WTC11 (cell line): ENCODE measurements around the gene OSM. TPM values are rescaled to one million over a fixed set of nuclear protein-coding genes. Genes with fewer than 3 reads are reported as not detected.

Experiments
- ATAC-seq: fragments of 200-7000 bp; cut with Tn5 transposase; 2 replicates; pipeline ENCODE4 v1.10.0; 2021; ENCODE audit warnings: mild to moderate bottlenecking, moderate library complexity
- CTCF ChIA-PET: fragments of 300-600 bp; sonication (Branson Sonifier 250); formaldehyde crosslinking; loops from one replicate; lab custom pipeline; 2021; ENCODE audit warnings: antibody characterized with exemption; lab: Charles Lee
- POLR2A ChIA-PET: fragments of 350-600 bp; sonication (Branson Sonifier 250); formaldehyde crosslinking; loops from one replicate; lab custom pipeline; 2021; ENCODE audit warnings: antibody characterized with exemption; lab: Charles Lee
- DNase-seq: peaks from one replicate; pipeline ENCODE4 v3.0.0; 2021; ENCODE audit warnings: low spot score
- H3K27ac Mint-ChIP-seq: 2 replicates; pipeline ENCODE4 v1.8.0; 2021; ENCODE audit warnings: mixed read lengths
- H3K27me3 Mint-ChIP-seq: 2 replicates; pipeline ENCODE4 v1.8.0; 2021; ENCODE audit warnings: low read depth, mild to moderate bottlenecking, moderate library complexity, mixed read lengths
- H3K36me3 Mint-ChIP-seq: 2 replicates; pipeline ENCODE4 v1.8.0; 2021; ENCODE audit warnings: mixed read lengths
- H3K4me1 Mint-ChIP-seq: 2 replicates; pipeline ENCODE4 v1.8.0; 2022; ENCODE audit warnings: mixed read lengths
- H3K4me3 Mint-ChIP-seq: 2 replicates; pipeline ENCODE4 v1.8.0; 2021; ENCODE audit warnings: mild to moderate bottlenecking, moderate library complexity, mixed read lengths
- H3K9me3 Mint-ChIP-seq: 2 replicates; pipeline ENCODE4 v1.8.0; 2021; ENCODE audit warnings: mixed read lengths
- CBFB ChIP-seq: sonication (generic); formaldehyde crosslinking; IDR thresholded peaks from 2 replicates; pipeline ENCODE4 v1.8.1; 2022; ENCODE audit warnings: mild to moderate bottlenecking, low read depth, missing genetic modification reagents
- EMX1 ChIP-seq: fragments of 250-450 bp; sonication (Bioruptor Pico); IDR thresholded peaks from 2 replicates; pipeline ENCODE4 v1.8.0; 2021; ENCODE audit warnings: mild to moderate bottlenecking
- ESRRA ChIP-seq: sonication (generic); formaldehyde crosslinking; IDR thresholded peaks from 2 replicates; pipeline ENCODE4 v1.8.1; 2022; ENCODE audit warnings: mild to moderate bottlenecking, missing genetic modification reagents, borderline replicate concordance
- FOXJ3 ChIP-seq: sonication (generic); formaldehyde crosslinking; IDR thresholded peaks from 2 replicates; pipeline ENCODE4 v1.9.0; 2021; ENCODE audit warnings: missing genetic modification reagents, mild to moderate bottlenecking, borderline replicate concordance
- NFYB ChIP-seq: sonication (generic); formaldehyde crosslinking; conservative IDR thresholded peaks from 2 replicates; pipeline ENCODE4 v1.8.0; 2022; ENCODE audit warnings: low read depth, missing genetic modification reagents
- NR1H2 ChIP-seq: sonication (generic); formaldehyde crosslinking; IDR thresholded peaks from 2 replicates; pipeline ENCODE4 v1.9.0; 2021; ENCODE audit warnings: mild to moderate bottlenecking, moderate library complexity, missing genetic modification reagents
- RELA ChIP-seq: sonication (generic); formaldehyde crosslinking; IDR thresholded peaks from 2 replicates; pipeline ENCODE4 v1.8.1; 2022; ENCODE audit warnings: missing genetic modification reagents, mild to moderate bottlenecking, borderline replicate concordance
- RORB ChIP-seq: fragments of 250-450 bp; sonication (Bioruptor Pico); IDR thresholded peaks from 2 replicates; pipeline ENCODE4 v1.9.0; 2021; ENCODE audit warnings: mild to moderate bottlenecking
- SMAD3 ChIP-seq: sonication (generic); formaldehyde crosslinking; IDR thresholded peaks from 2 replicates; pipeline ENCODE4 v1.8.0; 2022; ENCODE audit warnings: missing genetic modification reagents, mild to moderate bottlenecking, borderline replicate concordance
- TCF7 ChIP-seq: sonication (generic); formaldehyde crosslinking; IDR thresholded peaks from 2 replicates; pipeline ENCODE4 v1.8.0; 2022; ENCODE audit warnings: mild to moderate bottlenecking, low read depth, missing genetic modification reagents, moderate library complexity
- ZNF138 ChIP-seq: sonication (generic); formaldehyde crosslinking; conservative IDR thresholded peaks from 2 replicates; pipeline ENCODE4 v1.8.1; 2022; ENCODE audit warnings: mild to moderate bottlenecking, moderate library complexity, missing genetic modification reagents
- ZNF317 ChIP-seq: sonication (generic); formaldehyde crosslinking; IDR thresholded peaks from 2 replicates; pipeline ENCODE4 v1.8.1; 2023; ENCODE audit warnings: low read depth, mild to moderate bottlenecking, moderate library complexity, missing genetic modification reagents, borderline replicate concordance
- ZNF423 ChIP-seq: fragments of 250-450 bp; sonication (Bioruptor Pico); IDR thresholded peaks from 2 replicates; pipeline ENCODE4 v2.1.2; 2022; ENCODE audit warnings: mild to moderate bottlenecking, moderate library complexity
- total RNA-seq: library from RNA; stranded (reverse); gene quantifications from 3 replicates; pipeline ENCODE4 v1.2.3, GENCODE V29; 2021
- TF ChIP-seq, protein P1 (sequence below): sonication (generic); formaldehyde crosslinking; IDR thresholded peaks from 2 replicates; pipeline ENCODE4 v1.8.0; 2023; ENCODE audit warnings: missing genetic modification reagents, mild to moderate bottlenecking, borderline replicate concordance
- TF ChIP-seq, protein P2 (sequence below): fragments of 250-450 bp; sonication (Bioruptor Pico); IDR thresholded peaks from 2 replicates; pipeline ENCODE4 v1.8.0; 2021; ENCODE audit warnings: mild to moderate bottlenecking
- TF ChIP-seq, protein P3 (sequence below): sonication (generic); formaldehyde crosslinking; IDR thresholded peaks from 2 replicates; pipeline ENCODE4 v1.8.1; 2022; ENCODE audit warnings: missing genetic modification reagents, borderline replicate concordance
- TF ChIP-seq, protein P4 (sequence below): sonication (generic); formaldehyde crosslinking; IDR thresholded peaks from 2 replicates; pipeline ENCODE4 v1.8.1; 2023; ENCODE audit warnings: mild to moderate bottlenecking, missing genetic modification reagents, moderate library complexity

The OSM gene
- total RNA-seq, 1 experiment from 2014 or later: not detected

DNA sequence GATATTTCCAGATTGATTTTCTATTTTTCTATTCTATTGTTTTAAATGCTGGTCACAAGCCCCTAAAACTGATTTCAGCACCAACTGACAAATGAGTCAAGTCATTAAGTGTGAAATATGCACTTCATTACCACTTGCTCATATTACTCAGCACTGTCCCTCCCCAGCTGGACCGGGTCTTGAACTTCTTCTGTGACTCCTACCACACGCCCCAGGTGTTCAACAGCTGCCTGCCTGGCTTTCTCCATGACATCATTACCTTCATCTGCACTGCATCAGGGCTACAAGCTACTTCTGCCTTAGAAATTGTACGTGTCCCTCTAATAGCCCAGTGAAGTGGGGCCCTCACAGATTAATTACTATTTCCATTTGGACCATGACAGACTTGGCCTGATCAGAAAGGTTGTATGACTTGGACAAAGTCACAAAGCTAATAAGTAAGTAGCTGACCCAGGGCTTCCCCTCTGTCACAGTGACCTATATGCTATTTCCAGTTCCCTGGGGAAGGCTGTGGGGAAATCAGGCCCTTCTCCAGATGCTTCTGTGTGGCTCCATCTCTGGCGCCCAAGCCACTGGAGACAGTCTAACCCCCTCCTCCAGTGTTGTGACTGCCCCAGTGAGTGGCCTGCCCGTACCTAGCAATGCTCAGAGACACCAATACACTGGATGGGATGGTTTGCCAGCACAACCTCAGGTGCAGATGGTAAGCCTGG, 42.0 kb upstream of the OSM start (continued):
- no peak for TF ChIP-seq NFYB
- TF ChIP-seq EMX1 (CRISPR knock-in tag): no peak
- no peak for TF ChIP-seq NR1H2 (CRISPR knock-in tag)
- TF ChIP-seq ESRRA (CRISPR knock-in tag): no peak
- TF ChIP-seq ZNF423 (CRISPR knock-in tag): no peak
- TF ChIP-seq, protein P1, sequence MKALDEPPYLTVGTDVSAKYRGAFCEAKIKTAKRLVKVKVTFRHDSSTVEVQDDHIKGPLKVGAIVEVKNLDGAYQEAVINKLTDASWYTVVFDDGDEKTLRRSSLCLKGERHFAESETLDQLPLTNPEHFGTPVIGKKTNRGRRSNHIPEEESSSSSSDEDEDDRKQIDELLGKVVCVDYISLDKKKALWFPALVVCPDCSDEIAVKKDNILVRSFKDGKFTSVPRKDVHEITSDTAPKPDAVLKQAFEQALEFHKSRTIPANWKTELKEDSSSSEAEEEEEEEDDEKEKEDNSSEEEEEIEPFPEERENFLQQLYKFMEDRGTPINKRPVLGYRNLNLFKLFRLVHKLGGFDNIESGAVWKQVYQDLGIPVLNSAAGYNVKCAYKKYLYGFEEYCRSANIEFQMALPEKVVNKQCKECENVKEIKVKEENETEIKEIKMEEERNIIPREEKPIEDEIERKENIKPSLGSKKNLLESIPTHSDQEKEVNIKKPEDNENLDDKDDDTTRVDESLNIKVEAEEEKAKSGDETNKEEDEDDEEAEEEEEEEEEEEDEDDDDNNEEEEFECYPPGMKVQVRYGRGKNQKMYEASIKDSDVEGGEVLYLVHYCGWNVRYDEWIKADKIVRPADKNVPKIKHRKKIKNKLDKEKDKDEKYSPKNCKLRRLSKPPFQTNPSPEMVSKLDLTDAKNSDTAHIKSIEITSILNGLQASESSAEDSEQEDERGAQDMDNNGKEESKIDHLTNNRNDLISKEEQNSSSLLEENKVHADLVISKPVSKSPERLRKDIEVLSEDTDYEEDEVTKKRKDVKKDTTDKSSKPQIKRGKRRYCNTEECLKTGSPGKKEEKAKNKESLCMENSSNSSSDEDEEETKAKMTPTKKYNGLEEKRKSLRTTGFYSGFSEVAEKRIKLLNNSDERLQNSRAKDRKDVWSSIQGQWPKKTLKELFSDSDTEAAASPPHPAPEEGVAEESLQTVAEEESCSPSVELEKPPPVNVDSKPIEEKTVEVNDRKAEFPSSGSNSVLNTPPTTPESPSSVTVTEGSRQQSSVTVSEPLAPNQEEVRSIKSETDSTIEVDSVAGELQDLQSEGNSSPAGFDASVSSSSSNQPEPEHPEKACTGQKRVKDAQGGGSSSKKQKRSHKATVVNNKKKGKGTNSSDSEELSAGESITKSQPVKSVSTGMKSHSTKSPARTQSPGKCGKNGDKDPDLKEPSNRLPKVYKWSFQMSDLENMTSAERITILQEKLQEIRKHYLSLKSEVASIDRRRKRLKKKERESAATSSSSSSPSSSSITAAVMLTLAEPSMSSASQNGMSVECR (CRISPR knock-in tag): no peak
- no peak for TF ChIP-seq ZNF317 (CRISPR knock-in tag)
- no peak for TF ChIP-seq RELA (CRISPR knock-in tag)
- TF ChIP-seq TCF7 (CRISPR knock-in tag): no peak

DNA sequence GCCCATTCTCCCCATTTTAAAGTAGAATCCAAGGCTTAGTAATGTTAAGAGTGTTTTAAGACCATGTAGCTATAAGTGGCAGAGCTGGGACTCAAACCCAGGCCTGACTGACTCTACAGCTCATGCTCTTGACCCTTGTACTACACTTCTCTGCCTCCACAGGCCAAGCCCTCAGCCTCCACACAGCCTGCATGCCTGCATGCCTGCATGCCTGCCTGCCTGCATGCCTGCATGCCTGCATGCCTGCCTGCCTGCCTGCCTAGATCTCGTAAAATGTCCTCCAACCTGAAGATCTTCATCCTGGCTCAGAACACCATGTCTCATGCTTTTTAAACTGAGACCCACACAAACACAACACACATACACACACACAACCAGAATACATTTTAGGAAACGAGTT, 41.4 kb upstream of the OSM start:
- Mint-ChIP-seq H3K9me3 (no peaks in the 10 kb centered on the region), H3K27ac (no peak overlapping the region), H3K36me3 (no peaks in the 10 kb centered on the region), H3K4me1 (peaks cover 10% of the 10 kb centered on the region), H3K27me3 (no peaks in the 10 kb centered on the region), H3K4me3 (no peak overlapping the region)
- ChIA-PET POLR2A (no interaction called here), CTCF (interaction anchor here (1.0 kb wide), 1 partner anchor 20 kb away, joined by 3 read pairs; no protein-coding TSS in a partner anchor)
- no peak for ATAC-seq
- TF ChIP-seq ESRRA (CRISPR knock-in tag) (no peak), ZNF138 (CRISPR knock-in tag) (no peak), RORB (no peak), ZNF423 (CRISPR knock-in tag) (no peak), CBFB (CRISPR knock-in tag) (no peak), FOXJ3 (no peak), SMAD3 (CRISPR knock-in tag) (no peak)
- TF ChIP-seq, protein P2, sequence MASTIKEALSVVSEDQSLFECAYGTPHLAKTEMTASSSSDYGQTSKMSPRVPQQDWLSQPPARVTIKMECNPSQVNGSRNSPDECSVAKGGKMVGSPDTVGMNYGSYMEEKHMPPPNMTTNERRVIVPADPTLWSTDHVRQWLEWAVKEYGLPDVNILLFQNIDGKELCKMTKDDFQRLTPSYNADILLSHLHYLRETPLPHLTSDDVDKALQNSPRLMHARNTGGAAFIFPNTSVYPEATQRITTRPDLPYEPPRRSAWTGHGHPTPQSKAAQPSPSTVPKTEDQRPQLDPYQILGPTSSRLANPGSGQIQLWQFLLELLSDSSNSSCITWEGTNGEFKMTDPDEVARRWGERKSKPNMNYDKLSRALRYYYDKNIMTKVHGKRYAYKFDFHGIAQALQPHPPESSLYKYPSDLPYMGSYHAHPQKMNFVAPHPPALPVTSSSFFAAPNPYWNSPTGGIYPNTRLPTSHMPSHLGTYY (CRISPR knock-in tag): no peak
- TF ChIP-seq, protein P3, sequence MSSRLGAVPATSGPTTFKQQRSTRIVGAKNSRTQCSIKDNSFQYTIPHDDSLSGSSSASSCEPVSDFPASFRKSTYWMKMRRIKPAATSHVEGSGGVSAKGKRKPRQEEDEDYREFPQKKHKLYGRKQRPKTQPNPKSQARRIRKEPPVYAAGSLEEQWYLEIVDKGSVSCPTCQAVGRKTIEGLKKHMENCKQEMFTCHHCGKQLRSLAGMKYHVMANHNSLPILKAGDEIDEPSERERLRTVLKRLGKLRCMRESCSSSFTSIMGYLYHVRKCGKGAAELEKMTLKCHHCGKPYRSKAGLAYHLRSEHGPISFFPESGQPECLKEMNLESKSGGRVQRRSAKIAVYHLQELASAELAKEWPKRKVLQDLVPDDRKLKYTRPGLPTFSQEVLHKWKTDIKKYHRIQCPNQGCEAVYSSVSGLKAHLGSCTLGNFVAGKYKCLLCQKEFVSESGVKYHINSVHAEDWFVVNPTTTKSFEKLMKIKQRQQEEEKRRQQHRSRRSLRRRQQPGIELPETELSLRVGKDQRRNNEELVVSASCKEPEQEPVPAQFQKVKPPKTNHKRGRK: no peak
- TF ChIP-seq, protein P4, sequence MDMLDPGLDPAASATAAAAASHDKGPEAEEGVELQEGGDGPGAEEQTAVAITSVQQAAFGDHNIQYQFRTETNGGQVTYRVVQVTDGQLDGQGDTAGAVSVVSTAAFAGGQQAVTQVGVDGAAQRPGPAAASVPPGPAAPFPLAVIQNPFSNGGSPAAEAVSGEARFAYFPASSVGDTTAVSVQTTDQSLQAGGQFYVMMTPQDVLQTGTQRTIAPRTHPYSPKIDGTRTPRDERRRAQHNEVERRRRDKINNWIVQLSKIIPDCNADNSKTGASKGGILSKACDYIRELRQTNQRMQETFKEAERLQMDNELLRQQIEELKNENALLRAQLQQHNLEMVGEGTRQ (CRISPR knock-in tag): no peak
- DNase-seq: no peak
